H9 (cell line): ENCODE measurements around the gene SYCE3. TPM values are rescaled to one million over a fixed set of nuclear protein-coding genes. Genes with fewer than 3 reads are reported as not detected.

Experiments used
- DNase-seq: peaks from one replicate; pipeline ENCODE4 v3.0.0-alpha.2; 2017
- H2AFZ ChIP-seq: one replicate; pipeline ENCODE4 v1.6.1; 2013; ENCODE audit warnings: mild to moderate bottlenecking, low read length, control low read depth, moderate library complexity
- H2AK5ac ChIP-seq: 2 replicates; pipeline ENCODE4 v1.6.1; 2013; ENCODE audit warnings: low read length, control low read depth, mixed read lengths; ENCODE audit not compliant: insufficient read length
- H2BK120ac ChIP-seq: one replicate; pipeline ENCODE4 v1.6.1; 2013; ENCODE audit warnings: low read depth, mild to moderate bottlenecking, low read length, control low read depth, inconsistent platforms; ENCODE audit not compliant: poor library complexity, severe bottlenecking
- H2BK12ac ChIP-seq: 2 replicates; pipeline ENCODE4 v1.6.1; 2013; ENCODE audit warnings: low read length, control low read depth, mixed read lengths, low read depth; ENCODE audit not compliant: insufficient read length
- H2BK15ac ChIP-seq: 2 replicates; pipeline ENCODE4 v1.6.1; 2013; ENCODE audit warnings: low read depth, low read length, control low read depth
- H2BK20ac ChIP-seq: one replicate; pipeline ENCODE4 v1.6.1; 2013; ENCODE audit warnings: low read depth, mild to moderate bottlenecking, low read length, control low read depth, inconsistent platforms; ENCODE audit not compliant: poor library complexity, severe bottlenecking
- H2BK5ac ChIP-seq: 2 replicates; pipeline ENCODE4 v1.6.1; 2013; ENCODE audit warnings: low read length, control low read depth, mixed read lengths; ENCODE audit not compliant: insufficient read length
- H3K14ac ChIP-seq: 2 replicates; pipeline ENCODE4 v1.6.1; 2013; ENCODE audit warnings: low read length, control low read depth; ENCODE audit not compliant: insufficient read depth
- H3K18ac ChIP-seq: 2 replicates; pipeline ENCODE4 v1.6.1; 2013; ENCODE audit warnings: low read depth, mild to moderate bottlenecking, mixed read lengths, low read length, control low read depth; ENCODE audit not compliant: insufficient read length
- H3K23ac ChIP-seq: 2 replicates; pipeline ENCODE4 v1.6.1; 2013; ENCODE audit warnings: low read length, control low read depth, mixed read lengths, low read depth; ENCODE audit not compliant: insufficient read length
- H3K23me2 ChIP-seq: 2 replicates; pipeline ENCODE4 v1.6.1; 2013; ENCODE audit warnings: low read depth, mild to moderate bottlenecking, mixed read lengths, low read length, control low read depth; ENCODE audit not compliant: insufficient read length, poor library complexity, severe bottlenecking
- H3K27ac ChIP-seq: 2 replicates; pipeline ENCODE4 v1.5.1; 2013; ENCODE audit warnings: low read length, control low read depth, mixed read lengths, low read depth; ENCODE audit not compliant: insufficient read length
- H3K27me3 ChIP-seq: 2 replicates; pipeline ENCODE4 v1.6.1; 2013; ENCODE audit warnings: low read length, control low read depth, inconsistent platforms; ENCODE audit not compliant: insufficient read depth
- H3K4ac ChIP-seq: 2 replicates; pipeline ENCODE4 v1.6.1; 2013; ENCODE audit warnings: low read depth, mild to moderate bottlenecking, control low read depth, inconsistent platforms, low read length, moderate library complexity
- H3K4me1 ChIP-seq: 2 replicates; pipeline ENCODE4 v1.6.1; 2013; ENCODE audit warnings: low read length, control low read depth, inconsistent platforms; ENCODE audit not compliant: insufficient read depth
- H3K4me2 ChIP-seq: 2 replicates; pipeline ENCODE4 v1.6.1; 2013; ENCODE audit warnings: low read length, control low read depth, mixed read lengths; ENCODE audit not compliant: insufficient read length, insufficient read depth
- H3K56ac ChIP-seq: 2 replicates; pipeline ENCODE4 v1.6.1; 2013; ENCODE audit warnings: low read depth, mild to moderate bottlenecking, mixed read lengths, low read length, control low read depth; ENCODE audit not compliant: insufficient read length
- H3K79me1 ChIP-seq: 2 replicates; pipeline ENCODE4 v1.6.1; 2013; ENCODE audit warnings: low read depth, mild to moderate bottlenecking, moderate library complexity, low read length, control low read depth, inconsistent platforms; ENCODE audit not compliant: insufficient read depth, poor library complexity, severe bottlenecking
- H3K79me2 ChIP-seq: 2 replicates; pipeline ENCODE4 v1.6.1; 2013; ENCODE audit warnings: low read length, control low read depth, inconsistent platforms; ENCODE audit not compliant: insufficient read depth
- H3K9ac ChIP-seq: 2 replicates; pipeline ENCODE4 v1.6.1; 2013; ENCODE audit warnings: low read length, control low read depth, mixed read lengths; ENCODE audit not compliant: insufficient read length; ENCODE audit errors: extremely low read depth
- H3K9me3 ChIP-seq: one replicate; pipeline ENCODE4 v1.6.1; 2013; ENCODE audit warnings: low read depth, low read length, inconsistent platforms; ENCODE audit not compliant: control insufficient read depth
- H3T11ph ChIP-seq: one replicate; pipeline ENCODE4 v1.6.1; 2013; ENCODE audit warnings: mild to moderate bottlenecking, low read length, control low read depth, inconsistent platforms
- H4K20me1 ChIP-seq: one replicate; pipeline ENCODE4 v1.6.1; 2013; ENCODE audit not compliant: control insufficient read depth, insufficient read length, insufficient read depth
- H4K5ac ChIP-seq: 2 replicates; pipeline ENCODE4 v1.6.1; 2013; ENCODE audit warnings: low read depth, mild to moderate bottlenecking, mixed read lengths, low read length, control low read depth; ENCODE audit not compliant: insufficient read length
- H4K8ac ChIP-seq: replicated peaks from 2 replicates; pipeline ENCODE4 v1.6.1; 2013; ENCODE audit warnings: low read length, control low read depth, mixed read lengths, low read depth; ENCODE audit not compliant: insufficient read length
- H4K91ac ChIP-seq: 2 replicates; pipeline ENCODE4 v1.6.1; 2013; ENCODE audit warnings: low read depth, mild to moderate bottlenecking, moderate library complexity, mixed read lengths, low read length, control low read depth; ENCODE audit not compliant: insufficient read length
- H3K27ac Mint-ChIP-seq, 3 experiments: 2 replicates in 2 of 3; 3 replicates in 1 of 3; pipeline ENCODE4 v1.8.0; 2020 to 2021; ENCODE audit warnings: mixed read lengths in 3 of 3, mild to moderate bottlenecking in 1 of 3, moderate library complexity in 1 of 3
- H3K27me3 Mint-ChIP-seq: 2 replicates; pipeline ENCODE4 v1.8.0; 2021; ENCODE audit warnings: low read depth, mild to moderate bottlenecking, moderate library complexity, mixed read lengths
- H3K36me3 Mint-ChIP-seq, 3 experiments: 2 replicates in 2 of 3; 3 replicates in 1 of 3; pipeline ENCODE4 v1.8.0; 2020 to 2021; ENCODE audit warnings: low read depth in 3 of 3, mixed read lengths in 3 of 3; ENCODE audit not compliant: insufficient read depth in 1 of 3
- H3K4me1 Mint-ChIP-seq, 2 experiments: 2 replicates each; pipeline ENCODE4 v1.8.0; 2020; ENCODE audit warnings: mixed read lengths in 2 of 2
- H3K4me3 Mint-ChIP-seq, 2 experiments: 2 replicates in 1 of 2; 3 replicates in 1 of 2; pipeline ENCODE4 v1.8.0; 2020 to 2021; ENCODE audit warnings: mild to moderate bottlenecking in 2 of 2, mixed read lengths in 2 of 2, moderate library complexity in 1 of 2
- H3K9me3 Mint-ChIP-seq, 2 experiments: 2 replicates in 1 of 2; 3 replicates in 1 of 2; pipeline ENCODE4 v1.8.0; 2020; ENCODE audit warnings: mild to moderate bottlenecking in 2 of 2, mixed read lengths in 2 of 2, moderate library complexity in 1 of 2
- CTCF ChIP-seq: fragments of 200-600 bp; sonication (generic); conservative IDR thresholded peaks from 3 replicates; pipeline ENCODE4 v1.8.0; 2021; ENCODE audit warnings: antibody characterized with exemption, mild to moderate bottlenecking
- WGBS: extraction: QIAGEN DNeasy Blood & Tissue Kit; methylation state at CpG from one replicate; pipeline ENCODE4 v1.1.7; 2013; ENCODE audit warnings: missing lambda C conversion rate, low lambda C conversion rate, mixed read lengths; ENCODE audit not compliant: insufficient read length; ENCODE audit errors: extremely low coverage; 5-methylcytosine and 5-hydroxymethylcytosine counted together
- total RNA-seq: library from RNA; stranded (reverse); gene quantifications from 2 replicates; pipeline ENCODE4 v1.2.1, GENCODE V29; 2021

Gene SYCE3
- total RNA-seq, 1 experiment from 2014 or later, result 0.85 TPM

- Histone ChIP-seq H3K4ac (no peak overlapping the region), H2BK120ac (no peak overlapping the region), H4K8ac (no peak overlapping the region), H3K23ac (no peak overlapping the region), H3K4me2 (peak overlapping the region; percentile 70), H3K79me1 (no peaks in the 10 kb centered on the region), H3T11ph (no peak overlapping the region), H4K5ac (no peak overlapping the region), H2BK12ac (no peak overlapping the region), H2BK5ac (no peak overlapping the region), H2AFZ (no peak overlapping the region), H3K79me2 (no peaks in the 10 kb centered on the region), H3K18ac (no peak overlapping the region), H3K23me2 (peaks cover 3% of the 10 kb centered on the region), H3K4me1 (peaks cover 3% of the 10 kb centered on the region; the same call in 1 of the 2 replicates), H2BK15ac (no peak overlapping the region), H2AK5ac (no peak overlapping the region), H2BK20ac (no peak overlapping the region), H3K9me3 (no peaks in the 10 kb centered on the region), H3K9ac (no peak overlapping the region), H3K27me3 (peaks cover 18% of the 10 kb centered on the region; the same call in 1 of the 2 replicates), H4K91ac (no peak overlapping the region), H3K27ac (no peak overlapping the region), H3K56ac (no peak overlapping the region), H4K20me1 (no peaks in the 10 kb centered on the region), H3K14ac (no peak overlapping the region)
- no peaks in the 10 kb centered on the region; a peak in 1 of 5 replicates for H3K9me3 Mint-ChIP-seq
- peaks cover 11 to 15% of the 10 kb centered on the region in 2 experiments for H3K4me1 Mint-ChIP-seq
- peak overlapping the region; percentile 82 to 88 for H3K4me3 Mint-ChIP-seq
- H3K27me3 Mint-ChIP-seq, result peaks cover 32% of the 10 kb centered on the region
- peak overlapping the region in 1 of 3 experiments; percentile 80; a peak in 2 of 7 replicates for H3K27ac Mint-ChIP-seq
- no peak for TF ChIP-seq CTCF
- no peak for DNase-seq
- H3K36me3 Mint-ChIP-seq, result peaks cover 3 to 34% (median 24%) of the 10 kb centered on the region in 3 experiments; a peak in 6 of 7 replicates
- no CpG with 5 or more reads among the region's 19 CpGs for WGBS
Measured at GRCh38 chr22:50524676-50525103, 38.0 kb downstream of the SYCE3 start.
